Ishikawa (cell line): ENCODE results near the gene PRR33.

ENCODE experiments used
- CEBPB ChIP-seq: IDR thresholded peaks from 2 replicates; pipeline ENCODE4 v1.6.1; 2012
- FOXM1 ChIP-seq: IDR thresholded peaks from 2 replicates; pipeline ENCODE4 v1.6.1; 2012; ENCODE audit warnings: low read depth, borderline replicate concordance
- MAX ChIP-seq: IDR thresholded peaks from 2 replicates; pipeline ENCODE4 v1.6.1; 2012
- NFIC ChIP-seq: IDR thresholded peaks from 2 replicates; pipeline ENCODE4 v1.6.1; 2012
- RAD21 ChIP-seq: IDR thresholded peaks from 2 replicates; pipeline ENCODE4 v1.6.1; 2012; ENCODE audit warnings: low read depth
- TAF1 ChIP-seq: IDR thresholded peaks from 2 replicates; pipeline ENCODE4 v1.6.1; 2012; ENCODE audit warnings: low read depth, mild to moderate bottlenecking
- TCF12 ChIP-seq: IDR thresholded peaks from 2 replicates; pipeline ENCODE4 v1.6.1; 2012; ENCODE audit warnings: low read depth
- YY1 ChIP-seq: IDR thresholded peaks from 2 replicates; pipeline ENCODE4 v1.6.1; 2012; ENCODE audit warnings: low read depth
- TF ChIP-seq, protein P1 (sequence below): IDR thresholded peaks from 2 replicates; pipeline ENCODE4 v1.6.1; 2012
- TF ChIP-seq, protein P2 (sequence below): IDR thresholded peaks from 2 replicates; pipeline ENCODE4 v1.6.1; 2012; ENCODE audit warnings: low read depth, mild to moderate bottlenecking

GRCh38 chr11:1928470-1928890, 36.8 kb upstream of the PRR33 start:
- TF ChIP-seq NFIC: no peak
- TF ChIP-seq YY1: no peak
- no peak for TF ChIP-seq RAD21
- no peak for TF ChIP-seq CEBPB
- no peak for TF ChIP-seq TAF1
- TF ChIP-seq FOXM1: no peak
- TF ChIP-seq, protein P1, sequence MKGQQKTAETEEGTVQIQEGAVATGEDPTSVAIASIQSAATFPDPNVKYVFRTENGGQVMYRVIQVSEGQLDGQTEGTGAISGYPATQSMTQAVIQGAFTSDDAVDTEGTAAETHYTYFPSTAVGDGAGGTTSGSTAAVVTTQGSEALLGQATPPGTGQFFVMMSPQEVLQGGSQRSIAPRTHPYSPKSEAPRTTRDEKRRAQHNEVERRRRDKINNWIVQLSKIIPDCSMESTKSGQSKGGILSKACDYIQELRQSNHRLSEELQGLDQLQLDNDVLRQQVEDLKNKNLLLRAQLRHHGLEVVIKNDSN: no peak
- TF ChIP-seq MAX: no peak
- TF ChIP-seq TCF12: no peak
- TF ChIP-seq, protein P2, sequence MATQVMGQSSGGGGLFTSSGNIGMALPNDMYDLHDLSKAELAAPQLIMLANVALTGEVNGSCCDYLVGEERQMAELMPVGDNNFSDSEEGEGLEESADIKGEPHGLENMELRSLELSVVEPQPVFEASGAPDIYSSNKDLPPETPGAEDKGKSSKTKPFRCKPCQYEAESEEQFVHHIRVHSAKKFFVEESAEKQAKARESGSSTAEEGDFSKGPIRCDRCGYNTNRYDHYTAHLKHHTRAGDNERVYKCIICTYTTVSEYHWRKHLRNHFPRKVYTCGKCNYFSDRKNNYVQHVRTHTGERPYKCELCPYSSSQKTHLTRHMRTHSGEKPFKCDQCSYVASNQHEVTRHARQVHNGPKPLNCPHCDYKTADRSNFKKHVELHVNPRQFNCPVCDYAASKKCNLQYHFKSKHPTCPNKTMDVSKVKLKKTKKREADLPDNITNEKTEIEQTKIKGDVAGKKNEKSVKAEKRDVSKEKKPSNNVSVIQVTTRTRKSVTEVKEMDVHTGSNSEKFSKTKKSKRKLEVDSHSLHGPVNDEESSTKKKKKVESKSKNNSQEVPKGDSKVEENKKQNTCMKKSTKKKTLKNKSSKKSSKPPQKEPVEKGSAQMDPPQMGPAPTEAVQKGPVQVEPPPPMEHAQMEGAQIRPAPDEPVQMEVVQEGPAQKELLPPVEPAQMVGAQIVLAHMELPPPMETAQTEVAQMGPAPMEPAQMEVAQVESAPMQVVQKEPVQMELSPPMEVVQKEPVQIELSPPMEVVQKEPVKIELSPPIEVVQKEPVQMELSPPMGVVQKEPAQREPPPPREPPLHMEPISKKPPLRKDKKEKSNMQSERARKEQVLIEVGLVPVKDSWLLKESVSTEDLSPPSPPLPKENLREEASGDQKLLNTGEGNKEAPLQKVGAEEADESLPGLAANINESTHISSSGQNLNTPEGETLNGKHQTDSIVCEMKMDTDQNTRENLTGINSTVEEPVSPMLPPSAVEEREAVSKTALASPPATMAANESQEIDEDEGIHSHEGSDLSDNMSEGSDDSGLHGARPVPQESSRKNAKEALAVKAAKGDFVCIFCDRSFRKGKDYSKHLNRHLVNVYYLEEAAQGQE: no peak
